Measurements from ENCODE around the gene KAZN. TPM values are rescaled to one million over a fixed set of nuclear protein-coding genes. Genes with fewer than 3 reads are reported as not detected.

Gene KAZN
- polyA plus RNA-seq, 4 donors, result 3.0 to 39.5 (median 4.4) TPM

- Histone ChIP-seq H3K4me3 (ENCODE audit: low read depth in 1 of 3, low read length in 3 of 3) (peak overlapping the region; percentile 27 to 61 (median 30)), H3K9me3 (ENCODE audit: control insufficient read depth in 2 of 2, insufficient read depth in 1 of 2, low read depth in 1 of 2, low read length in 1 of 2) (no peaks in the 10 kb centered on the region), H3K27ac (ENCODE audit: low read depth in 1 of 3, low read length in 2 of 3) (no peak overlapping the region), H3K36me3 (ENCODE audit: control insufficient read depth in 3 of 3, insufficient read depth in 2 of 3, low read depth in 1 of 3, low read length in 3 of 3) (peaks cover 0 to 3% (median 0%) of the 10 kb centered on the region in 3 donors), H3K4me1 (ENCODE audit: control insufficient read depth in 3 of 3, insufficient read depth in 2 of 3, low read depth in 1 of 3, low read length in 2 of 3) (peaks cover 0 to 20% (median 5%) of the 10 kb centered on the region in 3 donors), H3K27me3 (ENCODE audit: control insufficient read depth in 3 of 3, insufficient read depth in 3 of 3, low read length in 3 of 3) (peaks cover 5 to 7% (median 5%) of the 10 kb centered on the region in 3 donors)
- WGBS, 3 donors, result 2 to 3% (median 2%) methylated on average over 35 to 101 of the region's 101 CpGs
- no peak for FAIRE-seq
- DNase-seq, result peak; percentile 51 to 83
Measured at GRCh38 chr1:14923727-14924452, 325.4 kb downstream of the KAZN start.

GRCh38 chr1:14924455-14925331, 326.2 kb downstream of the KAZN start:
- H3K36me3 ChIP-seq (ENCODE audit: control insufficient read depth in 3 of 3, insufficient read depth in 2 of 3, low read depth in 1 of 3, low read length in 3 of 3), result peaks cover 0 to 3% (median 0%) of the 10 kb centered on the region in 3 donors
- no peak for FAIRE-seq
- peak; percentile 37 to 80 for DNase-seq
- H3K4me1 ChIP-seq (ENCODE audit: control insufficient read depth in 3 of 3, insufficient read depth in 2 of 3, low read depth in 1 of 3, low read length in 2 of 3), result peaks cover 0 to 29% (median 7%) of the 10 kb centered on the region in 3 donors
- H3K27me3 ChIP-seq (ENCODE audit: control insufficient read depth in 3 of 3, insufficient read depth in 3 of 3, low read length in 3 of 3), result peaks cover 5 to 7% (median 5%) of the 10 kb centered on the region in 3 donors
- H3K27ac ChIP-seq (ENCODE audit: low read depth in 1 of 3, low read length in 2 of 3), result peak overlapping the region in 1 of 3 donors; percentile 7
- no peaks in the 10 kb centered on the region for H3K9me3 ChIP-seq (ENCODE audit: control insufficient read depth in 2 of 2, insufficient read depth in 1 of 2, low read depth in 1 of 2, low read length in 1 of 2)
- peak overlapping the region; percentile 27 to 72 (median 61) for H3K4me3 ChIP-seq (ENCODE audit: low read depth in 1 of 3, low read length in 3 of 3)
- WGBS, 3 donors, result 1% methylated on average over 44 to 94 of the region's 94 CpGs

GRCh38 chr1:14925336-14926136, 327.1 kb downstream of the KAZN start:
- Histone ChIP-seq H3K27me3 (ENCODE audit: control insufficient read depth in 3 of 3, insufficient read depth in 3 of 3, low read length in 3 of 3) (peaks cover 5 to 7% (median 5%) of the 10 kb centered on the region in 3 donors), H3K36me3 (ENCODE audit: control insufficient read depth in 3 of 3, insufficient read depth in 2 of 3, low read depth in 1 of 3, low read length in 3 of 3) (peaks cover 0 to 9% (median 0%) of the 10 kb centered on the region in 3 donors), H3K4me3 (ENCODE audit: low read depth in 1 of 3, low read length in 3 of 3) (peak overlapping the region in 1 of 3 donors; percentile 72), H3K27ac (ENCODE audit: low read depth in 1 of 3, low read length in 2 of 3) (peak overlapping the region in 1 of 3 donors; percentile 7), H3K9me3 (ENCODE audit: control insufficient read depth in 2 of 2, insufficient read depth in 1 of 2, low read depth in 1 of 2, low read length in 1 of 2) (no peaks in the 10 kb centered on the region), H3K4me1 (ENCODE audit: control insufficient read depth in 3 of 3, insufficient read depth in 2 of 3, low read depth in 1 of 3, low read length in 2 of 3) (peaks cover 0 to 37% (median 7%) of the 10 kb centered on the region in 3 donors)
- DNase-seq (no peak), FAIRE-seq (no peak)
- WGBS, 3 donors, result 40 to 45% (median 41%) methylated on average over 12 of the region's 12 CpGs

GRCh38 chr1:14926229-14926628, 327.7 kb downstream of the KAZN start:
- DNase-seq (no peak), FAIRE-seq (no peak)
- Histone ChIP-seq H3K27ac (ENCODE audit: low read depth in 1 of 3, low read length in 2 of 3) (no peak overlapping the region), H3K9me3 (ENCODE audit: control insufficient read depth in 2 of 2, insufficient read depth in 1 of 2, low read depth in 1 of 2, low read length in 1 of 2) (no peaks in the 10 kb centered on the region), H3K4me3 (ENCODE audit: low read depth in 1 of 3, low read length in 3 of 3) (no peak overlapping the region), H3K36me3 (ENCODE audit: control insufficient read depth in 3 of 3, insufficient read depth in 2 of 3, low read depth in 1 of 3, low read length in 3 of 3) (peaks cover 0 to 15% (median 0%) of the 10 kb centered on the region in 3 donors), H3K27me3 (ENCODE audit: control insufficient read depth in 3 of 3, insufficient read depth in 3 of 3, low read length in 3 of 3) (peaks cover 5 to 7% (median 5%) of the 10 kb centered on the region in 3 donors), H3K4me1 (ENCODE audit: control insufficient read depth in 3 of 3, insufficient read depth in 2 of 3, low read depth in 1 of 3, low read length in 2 of 3) (peaks cover 0 to 40% (median 7%) of the 10 kb centered on the region in 3 donors)
- WGBS, 3 donors, result 64 to 85% (median 70%) methylated on average over 3 of the region's 3 CpGs

- Histone ChIP-seq H3K27ac (ENCODE audit: low read depth in 1 of 3, low read length in 2 of 3) (no peak overlapping the region), H3K9me3 (ENCODE audit: control insufficient read depth in 2 of 2, insufficient read depth in 1 of 2, low read depth in 1 of 2, low read length in 1 of 2) (no peaks in the 10 kb centered on the region), H3K4me3 (ENCODE audit: low read depth in 1 of 3, low read length in 3 of 3) (no peak overlapping the region), H3K27me3 (ENCODE audit: control insufficient read depth in 3 of 3, insufficient read depth in 3 of 3, low read length in 3 of 3) (peaks cover 5 to 7% (median 5%) of the 10 kb centered on the region in 3 donors), H3K4me1 (ENCODE audit: control insufficient read depth in 3 of 3, insufficient read depth in 2 of 3, low read depth in 1 of 3, low read length in 2 of 3) (peaks cover 0 to 40% (median 7%) of the 10 kb centered on the region in 3 donors), H3K36me3 (ENCODE audit: control insufficient read depth in 3 of 3, insufficient read depth in 2 of 3, low read depth in 1 of 3, low read length in 3 of 3) (peaks cover 0 to 15% (median 0%) of the 10 kb centered on the region in 3 donors)
- FAIRE-seq, result no peak
- 81 to 87% (median 82%) methylated on average over 12 of the region's 12 CpGs for WGBS, 3 donors
- no peak for DNase-seq
Measured at GRCh38 chr1:14926818-14927575, 328.5 kb downstream of the KAZN start.

- no peaks in the 10 kb centered on the region for H3K9me3 ChIP-seq (ENCODE audit: control insufficient read depth in 2 of 2, insufficient read depth in 1 of 2, low read depth in 1 of 2, low read length in 1 of 2)
- H3K4me3 ChIP-seq (ENCODE audit: low read depth in 1 of 3, low read length in 3 of 3), result no peak overlapping the region
- H3K27ac ChIP-seq (ENCODE audit: low read depth in 1 of 3, low read length in 2 of 3), result peak overlapping the region in 1 of 3 donors; percentile 43
- H3K36me3 ChIP-seq (ENCODE audit: control insufficient read depth in 3 of 3, insufficient read depth in 2 of 3, low read depth in 1 of 3, low read length in 3 of 3), result peaks cover 0 to 15% (median 0%) of the 10 kb centered on the region in 3 donors
- peaks cover 0 to 39% (median 7%) of the 10 kb centered on the region in 3 donors for H3K4me1 ChIP-seq (ENCODE audit: control insufficient read depth in 3 of 3, insufficient read depth in 2 of 3, low read depth in 1 of 3, low read length in 2 of 3)
- 81 to 87% (median 86%) methylated on average over 6 to 7 of the region's 7 CpGs for WGBS, 3 donors
- DNase-seq (no peak), FAIRE-seq (no peak)
- H3K27me3 ChIP-seq (ENCODE audit: control insufficient read depth in 3 of 3, insufficient read depth in 3 of 3, low read length in 3 of 3), result peaks cover 5% of the 10 kb centered on the region in 3 donors
Measured at GRCh38 chr1:14928412-14928811, 329.9 kb downstream of the KAZN start.

- FAIRE-seq, result no peak
- Histone ChIP-seq H3K36me3 (ENCODE audit: control insufficient read depth in 3 of 3, insufficient read depth in 2 of 3, low read depth in 1 of 3, low read length in 3 of 3) (peaks cover 0 to 15% (median 0%) of the 10 kb centered on the region in 3 donors), H3K9me3 (ENCODE audit: control insufficient read depth in 2 of 2, insufficient read depth in 1 of 2, low read depth in 1 of 2, low read length in 1 of 2) (no peaks in the 10 kb centered on the region), H3K27me3 (ENCODE audit: control insufficient read depth in 3 of 3, insufficient read depth in 3 of 3, low read length in 3 of 3) (peaks cover 5% of the 10 kb centered on the region in 3 donors), H3K4me3 (ENCODE audit: low read depth in 1 of 3, low read length in 3 of 3) (no peak overlapping the region), H3K4me1 (ENCODE audit: control insufficient read depth in 3 of 3, insufficient read depth in 2 of 3, low read depth in 1 of 3, low read length in 2 of 3) (peaks cover 0 to 36% (median 7%) of the 10 kb centered on the region in 3 donors), H3K27ac (ENCODE audit: low read depth in 1 of 3, low read length in 2 of 3) (peak overlapping the region in 1 of 3 donors; percentile 43)
- DNase-seq, result no peak
- WGBS, 3 donors, result 62 to 78% (median 66%) methylated on average over 2 of the region's 2 CpGs
Measured at GRCh38 chr1:14928886-14929546, 330.5 kb downstream of the KAZN start.

All from small intestine (tissue), 7 donors.